Measurements from ENCODE around the gene CNPY3. TPM values are rescaled to one million over a fixed set of nuclear protein-coding genes. Genes with fewer than 3 reads are reported as not detected.

The CNPY3 gene
- total and polyA plus RNA-seq, 10 of the 15 experiments (the other 5 are each of a cell fraction or from before 2014, with no cell fraction given), result 7.2 to 102 (median 73.6) TPM

GRCh38 chr6:42961020-42961470 lies 31.8 kb downstream of the CNPY3 start (continued):
- TF ChIP-seq BCLAF1 (IDR thresholded peaks at IDR 0.05), result no peak

DNA sequence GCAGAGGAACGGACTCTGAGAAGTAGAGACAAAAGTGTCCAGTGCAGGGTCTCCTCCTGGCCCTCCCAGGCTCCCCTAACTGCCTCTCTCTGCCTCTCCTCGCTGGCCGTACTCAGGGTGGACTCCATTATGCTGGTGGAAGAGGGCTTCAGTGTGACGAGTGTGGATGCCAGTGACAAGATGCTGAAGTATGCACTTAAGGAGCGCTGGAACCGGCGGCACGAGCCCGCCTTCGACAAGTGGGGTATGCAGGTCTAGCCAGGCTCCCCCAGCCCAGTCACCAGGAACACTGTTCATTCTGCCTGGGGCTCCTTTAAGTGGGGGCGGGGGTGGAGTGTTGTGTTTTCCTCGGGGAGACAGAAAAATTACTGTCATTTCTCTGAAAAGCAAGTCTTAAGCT lies 32.8 kb downstream of the CNPY3 start:
- ChIA-PET CTCF (interaction anchor here (1.0 kb wide), 1 partner anchor 15 kb away, joined by 3 read pairs; no protein-coding TSS in a partner anchor), SMC1A (ENCODE audit: uncharacterized antibody, unreplicated experiment) (no interaction called here), RAD21 (ENCODE audit: unreplicated experiment) (no interaction called here), POLR2A (no interaction called here)
- WGBS (ENCODE audit: insufficient coverage, insufficient replicate concordance, low lambda C conversion rate, missing lambda C conversion rate), result 85% methylated on average over 12 of the region's 12 CpGs
- Histone ChIP-seq H3K4me1 (ENCODE audit: control insufficient read depth, insufficient read depth, low read length) (no peaks in the 10 kb centered on the region), H3K27me3 (replicated peaks in 1 of 2; ENCODE audit: control insufficient read depth in 2 of 2, insufficient read depth in 2 of 2, low read length in 1 of 2) (no peaks in the 10 kb centered on the region), H3K4me2 (ENCODE audit: control insufficient read depth, insufficient read depth) (no peak overlapping the region), H3K9ac (ENCODE audit: control insufficient read depth, insufficient read depth, low read length) (no peak overlapping the region), H3K36me3 (ENCODE audit: control insufficient read depth in 2 of 2, insufficient read depth in 2 of 2, low read length in 1 of 2) (no peaks in the 10 kb centered on the region; a peak in 1 of 4 replicates), H3K9me3 (replicated peaks; ENCODE audit: control insufficient read depth, insufficient read depth, low read length) (no peaks in the 10 kb centered on the region), H2AFZ (ENCODE audit: control insufficient read depth, low read depth, low read length) (no peak overlapping the region), H3K27ac (ENCODE audit: control insufficient read depth, insufficient read depth) (no peak overlapping the region), H4K20me1 (ENCODE audit: control insufficient read depth, insufficient read depth) (no peaks in the 10 kb centered on the region), H3K4me3 (no peak overlapping the region), H3K79me2 (ENCODE audit: control insufficient read depth, insufficient read depth, low read length) (no peaks in the 10 kb centered on the region)
- no TSS peak for BruUV-seq (replicated peaks)
- FAIRE-seq, result no peak
- intact Hi-C loops (cut with micrococcal nuclease; ENCODE audit: unreplicated experiment) (no loop called here), in situ Hi-C loops (cut with MboI) (no loop called here)
- no peak for ATAC-seq
- no peak for DNase-seq (ENCODE audit: low read depth, low spot score)
- TF ChIP-seq SREBF2 (IDR thresholded peaks at IDR 0.05; ENCODE audit: low read length) (no peak), GATAD2B (conservative IDR thresholded peaks at IDR 0.05; ENCODE audit: low read depth) (no peak), JUNB (IDR thresholded peaks at IDR 0.05) (no peak), RFX5 (IDR thresholded peaks at IDR 0.05; ENCODE audit: low read depth, low read length) (no peak), POU2F2 (IDR thresholded peaks at IDR 0.05; ENCODE audit: borderline replicate concordance, low read depth, low read length) (no peak), NBN (IDR thresholded peaks at IDR 0.05) (no peak), NR2C2 (IDR thresholded peaks at IDR 0.05; ENCODE audit: borderline replicate concordance, control insufficient read depth, insufficient read length, low read depth) (no peak), ZNF592 (IDR thresholded peaks at IDR 0.05) (no peak)
- TF ChIP-seq, protein P1, sequence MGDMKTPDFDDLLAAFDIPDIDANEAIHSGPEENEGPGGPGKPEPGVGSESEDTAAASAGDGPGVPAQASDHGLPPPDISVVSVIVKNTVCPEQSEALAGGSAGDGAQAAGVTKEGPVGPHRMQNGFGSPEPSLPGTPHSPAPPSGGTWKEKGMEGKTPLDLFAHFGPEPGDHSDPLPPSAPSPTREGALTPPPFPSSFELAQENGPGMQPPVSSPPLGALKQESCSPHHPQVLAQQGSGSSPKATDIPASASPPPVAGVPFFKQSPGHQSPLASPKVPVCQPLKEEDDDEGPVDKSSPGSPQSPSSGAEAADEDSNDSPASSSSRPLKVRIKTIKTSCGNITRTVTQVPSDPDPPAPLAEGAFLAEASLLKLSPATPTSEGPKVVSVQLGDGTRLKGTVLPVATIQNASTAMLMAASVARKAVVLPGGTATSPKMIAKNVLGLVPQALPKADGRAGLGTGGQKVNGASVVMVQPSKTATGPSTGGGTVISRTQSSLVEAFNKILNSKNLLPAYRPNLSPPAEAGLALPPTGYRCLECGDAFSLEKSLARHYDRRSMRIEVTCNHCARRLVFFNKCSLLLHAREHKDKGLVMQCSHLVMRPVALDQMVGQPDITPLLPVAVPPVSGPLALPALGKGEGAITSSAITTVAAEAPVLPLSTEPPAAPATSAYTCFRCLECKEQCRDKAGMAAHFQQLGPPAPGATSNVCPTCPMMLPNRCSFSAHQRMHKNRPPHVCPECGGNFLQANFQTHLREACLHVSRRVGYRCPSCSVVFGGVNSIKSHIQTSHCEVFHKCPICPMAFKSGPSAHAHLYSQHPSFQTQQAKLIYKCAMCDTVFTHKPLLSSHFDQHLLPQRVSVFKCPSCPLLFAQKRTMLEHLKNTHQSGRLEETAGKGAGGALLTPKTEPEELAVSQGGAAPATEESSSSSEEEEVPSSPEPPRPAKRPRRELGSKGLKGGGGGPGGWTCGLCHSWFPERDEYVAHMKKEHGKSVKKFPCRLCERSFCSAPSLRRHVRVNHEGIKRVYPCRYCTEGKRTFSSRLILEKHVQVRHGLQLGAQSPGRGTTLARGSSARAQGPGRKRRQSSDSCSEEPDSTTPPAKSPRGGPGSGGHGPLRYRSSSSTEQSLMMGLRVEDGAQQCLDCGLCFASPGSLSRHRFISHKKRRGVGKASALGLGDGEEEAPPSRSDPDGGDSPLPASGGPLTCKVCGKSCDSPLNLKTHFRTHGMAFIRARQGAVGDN (IDR thresholded peaks at IDR 0.05), result no peak

Measured in GM12878 (cell line).